SIG-M5 (cell line): ENCODE data around the gene C8B.

Source experiments
- DNase-seq: peaks from one replicate; lab custom pipeline; 2025; lab: John Stamatoyannopoulos, UW

The C8B gene

DNA sequence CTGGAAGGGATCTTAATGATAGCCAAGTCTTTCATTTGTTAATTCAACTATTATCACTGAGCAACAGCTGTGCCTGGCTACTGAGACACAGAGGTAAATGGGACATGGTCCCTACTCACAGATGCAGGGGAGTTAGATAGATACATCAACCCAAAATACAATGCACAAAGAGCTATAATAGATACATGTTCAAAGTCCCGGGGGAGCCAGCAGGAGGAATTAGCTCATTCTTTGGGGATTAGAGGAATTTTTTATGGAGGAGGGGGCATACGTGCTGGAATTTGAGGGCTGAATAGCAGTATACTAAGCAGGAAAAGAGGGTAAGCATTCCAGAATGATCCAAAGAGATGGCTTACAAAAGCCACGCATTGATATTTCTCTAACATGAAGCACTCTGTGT, 34.6 kb downstream of the C8B start:
- DNase-seq, result no peak

DNA sequence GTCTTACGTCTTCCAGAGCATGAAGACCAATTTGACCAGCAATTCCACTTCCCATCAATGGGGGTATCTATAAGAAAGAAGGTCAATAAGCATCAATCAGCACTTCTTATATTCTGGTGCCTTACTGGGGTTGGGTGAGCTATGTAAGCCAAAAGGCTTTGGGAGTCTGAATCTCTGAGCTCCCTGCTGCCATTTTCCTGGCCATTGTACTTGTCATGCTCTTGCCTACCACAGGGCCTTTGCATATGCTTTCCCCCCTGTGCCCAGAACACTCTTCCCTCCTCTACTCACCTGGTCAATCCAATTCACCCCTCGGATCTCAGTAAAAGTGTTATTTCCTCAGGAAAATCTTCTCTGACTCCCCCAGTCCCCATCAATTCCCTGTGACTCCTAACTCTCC, 36.3 kb downstream of the C8B start:
- no peak for DNase-seq

DNA sequence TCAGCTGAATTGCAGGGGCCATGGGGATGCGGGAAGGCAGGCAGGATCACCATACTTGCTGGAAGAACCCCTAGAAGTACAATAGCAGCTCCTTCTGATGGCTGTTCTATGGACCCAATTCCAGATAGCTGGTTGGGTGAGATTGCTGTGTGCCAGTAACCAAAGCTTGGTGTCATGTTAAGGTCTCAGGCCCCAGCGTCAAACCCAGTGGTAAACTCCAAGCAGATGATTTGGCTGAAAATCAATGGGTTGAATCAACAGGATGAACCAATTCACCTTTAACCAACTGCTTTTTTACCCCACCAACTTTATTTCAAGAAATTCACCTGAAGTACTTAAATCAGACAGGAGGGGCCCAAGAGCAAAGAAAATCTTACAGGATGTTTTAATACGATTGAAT, 37.8 kb downstream of the C8B start:
- DNase-seq, result no peak

DNA sequence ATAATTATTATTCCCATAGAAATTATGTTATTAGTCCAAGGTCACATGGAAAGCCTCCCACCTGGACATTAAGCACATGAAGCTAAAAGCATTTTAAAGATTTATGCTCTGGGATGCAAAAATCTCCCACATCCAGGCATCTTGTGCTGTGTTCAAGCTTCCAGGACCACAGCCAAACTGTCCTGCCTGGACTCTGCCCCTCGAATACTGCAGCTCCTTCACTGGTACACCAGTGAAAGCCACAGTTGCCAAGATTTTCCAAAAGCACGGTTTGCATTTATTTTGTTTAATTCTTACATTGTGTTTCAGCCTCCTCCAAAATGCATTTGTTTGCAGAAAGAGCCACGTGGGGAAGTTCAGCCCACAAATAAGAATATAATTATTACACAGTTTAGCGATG, 38.6 kb downstream of the C8B start:
- no peak for DNase-seq

DNA sequence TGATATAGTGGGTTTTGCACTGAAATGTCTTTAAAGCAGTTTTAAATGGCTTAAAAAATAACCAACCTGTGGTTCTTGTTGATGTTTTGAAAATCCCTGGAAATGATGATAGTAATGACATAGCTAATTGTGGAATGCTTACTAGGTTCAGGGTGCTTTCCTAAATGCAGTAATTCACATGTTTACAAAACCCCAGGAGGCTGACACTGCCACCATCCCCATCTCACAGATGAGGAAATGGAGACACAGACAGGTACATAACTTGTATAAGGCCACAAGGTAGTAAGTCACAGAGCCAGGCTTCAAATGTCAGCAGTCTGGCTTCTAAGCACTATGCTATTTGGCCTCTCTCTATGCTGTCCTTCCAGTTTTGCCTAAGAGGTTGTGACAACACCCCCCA, 40.6 kb downstream of the C8B start:
- DNase-seq, result no peak

DNA sequence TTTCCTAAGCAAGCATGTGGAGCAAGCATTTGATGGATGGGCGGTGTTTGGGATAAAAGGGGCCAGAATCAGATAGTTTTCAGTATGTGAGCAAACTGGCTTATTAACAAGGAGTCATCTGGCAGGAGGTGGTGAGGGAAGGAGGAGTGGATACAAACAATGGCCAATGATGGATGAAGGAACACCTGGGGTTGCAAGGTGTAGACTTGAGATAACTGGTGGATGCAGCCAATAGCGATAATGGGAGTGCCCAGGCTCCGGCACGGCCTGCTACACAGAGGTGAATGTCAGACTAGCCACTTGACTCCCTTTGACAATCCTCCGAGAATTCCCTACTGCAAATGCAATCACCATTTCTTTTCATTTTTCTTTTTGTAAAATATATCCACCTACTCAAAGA, 41.7 kb downstream of the C8B start:
- no peak for DNase-seq

DNA sequence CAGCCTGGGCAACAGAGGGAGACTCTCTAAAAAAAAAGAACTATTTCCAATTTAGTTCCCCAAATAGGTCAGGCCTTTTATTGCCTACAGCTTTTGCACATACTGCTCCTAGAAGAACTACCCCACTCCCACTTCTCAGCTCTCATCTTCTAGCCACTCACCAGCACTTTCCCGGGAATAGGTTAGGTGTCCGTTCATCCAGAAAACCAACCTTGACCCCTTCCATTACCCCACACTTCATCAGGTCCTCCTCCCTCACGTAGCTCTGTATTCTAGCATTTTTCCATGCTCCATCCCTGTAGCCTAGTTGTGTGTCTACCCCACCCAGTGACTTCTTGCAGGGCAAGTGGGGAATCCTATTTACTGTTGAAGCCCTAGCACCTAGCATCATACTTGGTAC, 42.6 kb downstream of the C8B start:
- DNase-seq, result no peak

DNA sequence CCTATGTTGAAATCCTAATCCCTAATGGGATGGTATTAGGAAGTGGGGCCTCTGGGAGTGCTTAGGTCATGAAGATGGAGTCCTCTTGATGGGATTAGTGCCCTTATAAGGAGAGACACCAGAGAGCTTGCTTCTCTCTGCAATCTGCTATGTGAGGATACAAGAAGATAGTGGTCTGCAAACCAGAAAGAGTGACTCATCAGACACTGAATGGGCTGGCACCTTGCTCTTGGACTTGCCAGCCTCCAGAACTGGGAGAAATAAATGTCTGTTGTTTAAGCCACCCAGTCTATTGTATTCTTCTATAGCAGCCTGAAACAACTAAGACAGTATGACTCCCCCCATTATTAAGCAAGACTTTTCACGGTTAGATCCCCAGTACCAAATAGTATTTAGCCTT, 43.3 kb downstream of the C8B start:
- DNase-seq, result no peak

DNA sequence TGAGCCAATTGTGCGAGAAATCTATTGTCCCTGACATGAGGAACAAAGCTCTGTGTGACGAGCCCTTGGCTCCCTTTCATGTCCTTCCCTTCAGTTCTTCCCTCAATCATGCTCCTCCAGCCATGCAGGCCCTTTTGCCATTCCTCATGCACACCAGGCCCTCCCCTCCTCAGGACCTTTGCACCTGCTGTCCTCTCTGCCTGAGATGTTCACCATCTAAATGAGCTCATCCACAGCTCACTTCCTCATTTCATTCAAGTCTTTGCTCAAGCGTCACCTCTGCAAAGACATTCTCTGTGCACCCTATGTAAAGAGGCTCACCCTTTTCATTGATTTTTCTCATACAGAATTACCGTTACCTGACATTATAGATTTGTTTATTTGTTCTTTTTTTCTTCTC, 43.7 kb downstream of the C8B start:
- DNase-seq, result no peak

DNA sequence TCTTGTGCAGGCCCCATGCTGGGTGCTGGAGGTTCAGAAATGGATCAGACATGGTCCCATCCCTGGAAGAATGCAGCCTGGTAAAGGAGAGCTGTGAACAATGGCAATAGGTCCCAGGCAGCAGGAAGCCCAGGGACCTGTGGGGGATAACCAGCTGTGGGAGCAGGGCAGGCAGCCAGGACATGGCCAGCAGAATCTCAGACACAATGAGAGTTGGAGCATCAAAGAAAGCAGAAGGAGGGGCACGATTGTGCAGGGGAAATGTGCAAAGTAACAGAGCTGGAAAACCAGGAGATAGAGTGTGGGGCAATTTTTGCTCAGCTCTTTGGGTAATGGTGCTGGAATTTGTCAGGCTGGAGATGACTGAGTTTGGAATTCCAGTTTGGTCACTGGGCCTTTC, 44.3 kb downstream of the C8B start:
- DNase-seq, result no peak

DNA sequence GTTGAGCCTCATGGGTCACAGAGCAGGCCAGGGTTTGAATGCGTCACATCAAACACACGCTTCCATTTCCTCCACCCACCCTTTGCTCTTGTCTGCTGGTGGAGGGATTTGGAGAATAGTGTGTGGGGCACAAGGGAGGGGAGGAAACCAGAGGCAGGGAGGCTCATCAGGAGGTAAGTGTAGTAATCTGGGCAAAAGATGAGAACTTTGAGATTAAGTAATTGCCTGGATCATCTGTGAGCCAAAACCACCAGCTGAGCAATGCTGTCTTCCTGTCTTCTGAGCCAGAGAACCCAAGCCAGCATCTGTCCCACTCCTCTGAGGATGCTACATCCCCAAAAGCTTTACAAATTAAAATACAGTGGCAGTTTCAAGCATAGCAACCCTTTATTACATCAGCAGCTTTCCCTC, 45.2 kb downstream of the C8B start:
- no peak for DNase-seq

DNA sequence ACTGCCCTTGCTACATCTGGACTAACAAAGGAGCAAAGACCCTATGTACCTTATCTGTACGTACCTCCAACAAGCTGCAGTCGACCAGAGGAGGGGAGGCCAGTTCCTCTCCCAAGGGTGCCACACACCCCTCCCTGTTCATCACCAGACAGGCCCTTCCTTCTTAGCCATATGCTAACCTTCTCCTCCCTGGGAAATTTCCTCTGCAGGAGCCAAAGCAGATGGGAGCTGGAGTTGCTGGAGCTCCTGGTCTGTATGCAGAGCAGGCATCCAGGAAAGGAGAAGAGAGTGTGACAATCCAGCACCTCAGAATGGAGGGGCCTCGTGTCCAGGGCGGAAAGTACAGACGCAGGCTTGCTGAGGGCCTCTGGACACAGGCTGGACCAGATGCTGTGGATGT, 48.5 kb downstream of the C8B start:
- no peak for DNase-seq

DNA sequence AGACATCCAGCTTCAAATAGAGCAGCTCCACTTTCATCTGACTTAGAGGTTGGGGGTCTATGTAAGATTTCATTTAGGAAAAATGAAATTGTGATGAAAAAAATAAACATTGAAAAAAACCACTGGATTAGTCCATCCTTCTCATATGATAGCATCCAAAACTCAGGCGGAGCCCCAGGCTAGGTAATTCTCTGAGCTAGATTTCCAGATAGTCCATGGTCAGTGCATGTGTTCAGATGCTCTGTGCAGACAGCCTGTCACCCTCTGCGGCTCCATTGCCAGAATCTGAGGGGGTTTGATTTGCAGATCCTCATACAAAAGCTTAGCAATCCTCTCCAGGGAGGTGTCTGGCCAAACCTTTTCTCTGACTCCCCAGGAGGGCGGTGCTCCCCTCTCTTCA, 49.2 kb downstream of the C8B start:
- DNase-seq, result no peak

DNA sequence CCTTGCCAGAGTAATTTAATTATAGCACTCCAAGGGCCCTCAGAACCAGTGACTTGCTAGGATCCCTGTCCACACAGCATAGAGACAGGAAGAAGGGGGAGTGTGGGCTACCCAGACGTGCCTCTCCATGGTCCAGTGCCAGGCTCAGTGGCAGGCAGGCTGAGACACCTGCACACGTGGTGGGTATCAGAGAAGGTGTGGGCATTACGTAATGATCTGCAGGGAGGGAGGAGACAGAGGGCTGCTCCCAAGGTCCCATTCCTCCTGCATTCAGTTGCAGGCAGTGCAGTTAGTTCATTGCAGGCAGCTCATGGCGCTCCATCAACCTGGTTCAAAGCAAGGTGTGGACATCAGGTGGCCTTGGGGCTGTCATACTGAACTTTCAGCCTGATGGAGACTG, 49.9 kb downstream of the C8B start:
- no peak for DNase-seq

DNA sequence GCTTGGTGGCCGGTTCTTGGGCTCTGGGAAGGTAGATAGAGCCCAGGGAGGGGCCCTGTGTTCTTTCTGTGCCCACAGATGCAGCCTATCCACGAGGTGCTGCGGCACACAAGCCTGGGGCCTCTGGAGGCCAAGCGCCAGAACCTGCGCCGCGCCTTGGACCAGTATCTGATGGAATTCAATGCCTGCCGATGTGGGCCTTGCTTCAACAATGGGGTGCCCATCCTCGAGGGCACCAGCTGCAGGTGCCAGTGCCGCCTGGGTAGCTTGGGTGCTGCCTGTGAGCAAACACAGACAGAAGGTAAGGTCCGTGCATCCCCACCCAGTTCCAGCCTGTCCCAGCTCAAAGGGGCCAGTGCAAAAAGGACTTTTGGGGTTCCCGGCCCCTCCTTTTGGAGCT, 53.5 kb downstream of the C8B start:
- no peak for DNase-seq

DNA sequence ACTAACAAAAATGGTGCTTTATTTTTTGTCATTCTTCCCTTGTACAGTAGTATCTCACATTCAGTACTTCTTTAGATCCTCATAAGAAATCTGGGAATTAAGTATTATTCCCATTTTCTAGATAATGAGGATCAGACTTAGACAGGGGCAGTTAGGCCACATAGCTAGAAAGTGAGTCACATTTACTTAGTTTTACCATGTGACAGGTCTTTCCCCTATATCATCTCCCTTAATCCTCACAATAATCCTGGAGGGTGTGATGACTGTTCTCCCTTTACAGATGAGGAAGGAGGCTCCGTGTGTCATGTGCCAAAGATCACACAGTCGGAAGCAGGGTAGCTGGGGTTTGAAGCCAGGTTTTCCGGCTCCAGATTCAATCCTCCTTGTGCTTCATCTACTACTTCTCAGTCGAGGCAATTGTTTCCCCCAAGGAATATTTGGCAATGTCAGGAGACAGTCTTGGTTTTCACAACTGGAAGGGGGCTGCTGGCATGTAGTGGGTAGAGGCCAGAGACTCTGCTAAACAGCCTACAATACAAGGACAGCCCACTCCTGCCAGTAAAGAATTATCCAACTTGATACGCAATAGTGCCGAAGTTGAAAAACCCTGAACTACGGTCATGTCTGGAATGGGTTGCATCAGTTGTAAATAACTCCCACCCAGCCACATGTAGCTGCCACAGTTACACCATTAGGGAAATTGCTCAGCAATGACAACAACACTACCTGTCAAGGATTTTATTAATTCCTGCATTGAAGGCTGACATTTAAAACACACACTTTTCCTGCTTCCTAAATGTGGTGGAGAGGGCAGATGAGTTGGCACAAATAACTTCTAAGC, 54.5 kb downstream of the C8B start:
- DNase-seq, result no peak

DNA sequence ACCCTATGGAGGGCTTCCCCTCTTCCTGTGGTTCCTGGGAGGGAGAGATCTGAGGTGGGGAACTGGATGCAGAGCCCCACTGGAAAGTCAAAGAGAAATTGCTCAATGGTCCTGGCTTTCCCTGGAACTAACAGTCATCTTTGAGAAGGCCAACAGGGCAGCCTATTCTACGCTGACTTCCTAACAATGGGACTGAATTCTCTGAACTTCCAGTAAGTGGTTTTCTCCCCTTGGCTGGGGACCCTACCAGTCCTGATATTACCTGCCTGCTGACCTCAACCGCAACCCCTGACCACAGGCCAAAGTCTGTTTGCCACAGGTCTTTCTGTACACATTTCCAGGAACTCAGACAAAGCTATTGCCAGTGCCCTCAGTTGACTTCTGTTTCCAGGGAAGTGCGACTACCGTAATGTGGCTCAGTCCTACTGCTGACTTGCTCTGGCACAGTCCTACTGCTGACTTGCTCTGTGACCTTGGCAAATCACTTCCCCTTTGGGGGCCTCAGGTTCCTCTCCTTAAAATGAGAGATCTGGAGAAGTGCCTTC, 55.3 kb downstream of the C8B start:
- no peak for DNase-seq

DNA sequence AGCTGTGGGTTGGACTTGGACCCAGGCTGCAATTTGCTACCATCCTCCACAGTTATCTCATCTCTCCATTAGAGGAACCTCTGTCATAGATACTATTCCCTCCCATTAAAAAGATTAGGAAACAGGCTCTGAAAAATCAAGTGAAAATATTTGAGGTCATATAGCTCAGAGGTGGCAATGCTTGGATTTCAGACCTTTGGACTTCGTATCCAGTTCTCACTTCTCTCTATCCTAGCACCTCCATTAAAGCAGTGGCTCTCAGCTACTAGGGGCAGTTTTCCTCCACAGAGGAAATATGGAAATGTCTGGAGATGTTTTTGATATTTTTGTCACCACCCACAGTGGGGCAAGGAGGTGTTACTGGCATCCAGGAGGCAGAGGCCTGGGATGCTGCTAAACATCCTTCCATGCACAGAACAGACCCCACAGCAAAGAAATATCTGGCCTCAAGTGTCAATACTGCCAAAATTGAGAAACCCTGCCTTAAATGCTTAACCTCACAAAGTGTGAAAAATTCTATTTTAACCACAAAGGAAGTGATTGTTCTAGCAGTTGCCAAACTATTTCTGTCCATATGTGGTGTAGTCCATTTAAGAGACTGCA, 57.1 kb downstream of the C8B start:
- DNase-seq, result no peak

DNA sequence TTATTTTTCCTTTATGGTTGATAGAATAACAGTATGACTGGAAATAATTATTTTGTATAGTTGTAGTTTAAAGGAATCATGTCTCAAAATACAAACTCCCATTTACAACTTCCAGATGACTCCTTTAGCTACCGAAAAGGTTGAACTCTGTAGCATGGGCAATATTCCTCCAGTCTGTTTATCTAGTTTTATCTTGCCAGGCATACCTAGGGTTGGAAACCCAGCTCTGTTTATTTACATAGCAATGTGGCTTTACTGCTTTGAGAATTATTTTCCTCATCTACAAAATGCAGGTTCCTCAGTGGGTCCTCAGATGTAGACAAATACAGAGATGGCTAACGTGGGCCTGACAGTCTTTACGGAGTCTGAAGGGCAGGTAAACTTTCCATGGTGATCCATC, 60.1 kb downstream of the C8B start:
- DNase-seq, result no peak

DNA sequence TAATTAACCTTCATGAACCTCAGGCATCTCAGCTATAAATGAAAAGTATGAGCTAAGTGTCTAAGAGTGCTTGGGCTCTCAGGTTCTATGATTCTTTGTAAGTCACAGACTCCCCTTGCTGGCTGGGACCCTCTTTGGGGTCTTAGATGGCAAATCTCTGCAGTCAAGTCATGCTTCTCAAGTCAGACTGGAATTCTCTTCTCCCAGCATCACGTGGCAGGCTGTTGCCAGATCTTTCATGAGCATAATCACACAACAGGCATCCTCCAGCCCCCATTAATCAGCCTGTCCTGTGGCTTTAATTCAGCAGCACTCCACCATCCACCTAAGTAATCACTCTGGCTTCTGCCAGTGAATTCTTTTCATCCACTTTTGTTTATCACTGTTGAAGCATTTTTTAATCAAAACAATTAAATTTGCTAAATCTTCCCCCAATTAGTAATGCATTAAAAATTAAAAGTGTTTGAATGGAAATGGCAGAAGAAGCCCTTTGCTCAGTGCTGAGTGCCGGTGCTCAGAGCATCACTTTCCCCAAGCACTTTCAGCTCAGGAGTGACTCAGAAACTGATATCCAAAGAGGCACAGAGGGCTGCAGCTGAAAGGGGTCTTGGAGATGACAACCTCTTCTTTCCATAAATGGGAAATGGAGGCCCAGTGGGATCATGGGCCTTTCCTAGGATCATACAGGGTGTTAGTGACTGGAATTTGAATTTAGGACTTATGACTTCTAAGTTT, 61.0 kb downstream of the C8B start:
- DNase-seq, result no peak

DNA sequence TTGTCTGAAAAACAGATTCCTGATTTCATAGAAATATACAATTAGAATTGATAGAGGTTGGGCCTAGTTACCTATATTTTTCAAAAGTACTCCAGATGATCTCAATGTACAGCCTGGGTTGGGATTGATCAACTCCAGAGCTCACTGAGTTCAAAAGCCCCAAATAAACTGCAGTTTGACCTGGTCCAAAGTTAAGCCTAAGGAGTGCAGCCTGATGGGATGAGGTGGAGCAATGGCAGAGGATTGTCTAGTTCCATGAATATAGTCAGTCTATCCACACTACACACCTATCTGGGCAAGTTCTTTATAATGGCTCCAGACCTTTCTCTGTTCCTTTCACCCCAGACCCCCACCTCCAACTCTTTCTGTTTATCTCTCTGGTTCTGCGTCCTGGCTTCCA, 62.0 kb downstream of the C8B start:
- DNase-seq, result no peak

DNA sequence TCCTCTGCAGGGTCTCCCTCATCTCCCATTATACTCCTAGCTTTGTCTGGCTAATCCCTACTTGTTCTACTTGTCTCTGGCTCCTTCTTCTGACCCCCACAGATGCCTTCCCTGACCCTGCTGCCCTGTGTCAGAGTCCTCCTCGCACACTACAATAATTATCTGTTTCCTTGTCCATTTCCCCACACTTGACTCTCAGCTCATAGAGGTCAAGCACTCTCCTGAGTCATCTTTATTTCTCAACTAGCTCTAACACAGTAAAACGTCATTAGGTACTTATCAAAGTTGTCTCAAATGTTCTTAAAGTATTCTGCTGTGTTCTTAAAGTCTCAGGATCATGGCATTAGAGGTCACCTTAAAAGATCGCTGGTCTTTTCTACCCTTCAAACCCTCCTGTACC, 64.1 kb downstream of the C8B start:
- no peak for DNase-seq

DNA sequence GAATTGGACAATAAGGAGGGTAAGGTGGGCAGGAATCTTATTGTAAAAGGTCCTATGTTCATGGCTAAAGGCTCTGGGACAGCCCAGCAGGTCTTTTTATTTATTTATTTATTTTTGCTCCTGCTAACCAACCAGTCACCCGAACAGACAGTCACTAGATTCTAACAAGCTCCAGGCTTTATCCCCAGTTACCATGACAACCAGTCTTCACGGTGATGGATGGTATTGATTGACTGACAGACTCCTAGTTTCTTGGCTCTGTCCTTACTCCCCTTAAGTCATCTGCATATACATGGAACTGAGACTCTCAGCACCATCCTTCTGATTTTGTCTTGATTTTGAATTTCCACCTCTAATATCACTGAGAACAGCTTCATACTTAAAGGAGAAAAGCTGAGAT, 66.9 kb downstream of the C8B start:
- DNase-seq, result no peak
